HepG2 (cell line): Measurements from ENCODE around the gene STRADA. TPM values are rescaled to one million over a fixed set of nuclear protein-coding genes. Genes with fewer than 3 reads are reported as not detected.

Experiments
- GTF2F1 ChIP-seq: fragments of 150-350 bp; IDR thresholded peaks from 2 replicates; pipeline ENCODE4 v1.6.1; 2014; ENCODE audit warnings: low read length
- HMGA1 ChIP-seq: sonication (generic); formaldehyde crosslinking; conservative IDR thresholded peaks from 2 replicates; pipeline ENCODE4 v1.4.0; 2020; ENCODE audit warnings: missing genetic modification reagents
- HNRNPL ChIP-seq: fragments of 200-400 bp; formaldehyde crosslinking; IDR thresholded peaks from 2 replicates; pipeline ENCODE4 v1.6.1; 2017; ENCODE audit warnings: mild to moderate bottlenecking, low read depth, low read length
- MATR3 ChIP-seq: sonication (generic); formaldehyde crosslinking; IDR thresholded peaks from 2 replicates; pipeline ENCODE4 v1.4.0; 2020; ENCODE audit warnings: missing genetic modification reagents
- PHF5A ChIP-seq: IDR thresholded peaks from one replicate; pipeline ENCODE4 v1.6.1; 2018; ENCODE audit warnings: low read depth, missing genetic modification reagents; ENCODE audit not compliant: unreplicated experiment
- PRDM4 ChIP-seq: sonication (generic); formaldehyde crosslinking; IDR thresholded peaks from 2 replicates; pipeline ENCODE4 v1.9.0; 2021; ENCODE audit warnings: missing genetic modification reagents, borderline replicate concordance
- STAG1 ChIP-seq: sonication (generic); formaldehyde crosslinking; IDR thresholded peaks from 2 replicates; pipeline ENCODE4 v1.4.0; 2020; ENCODE audit warnings: missing genetic modification reagents
- TFDP1 ChIP-seq: IDR thresholded peaks from 2 replicates; pipeline ENCODE4 v1.6.1; 2016; ENCODE audit warnings: missing compliant biosample characterization, missing genetic modification reagents, borderline replicate concordance
- ZBTB21 ChIP-seq: sonication (generic); formaldehyde crosslinking; IDR thresholded peaks from 2 replicates; pipeline ENCODE4 v1.4.0; 2020; ENCODE audit warnings: missing genetic modification reagents
- ZHX1 ChIP-seq: sonication (generic); formaldehyde crosslinking; IDR thresholded peaks from 2 replicates; pipeline ENCODE4 v1.8.1; 2022; ENCODE audit warnings: low read depth, mild to moderate bottlenecking, missing genetic modification reagents
- ZNF362 ChIP-seq: sonication (generic); formaldehyde crosslinking; IDR thresholded peaks from 2 replicates; pipeline ENCODE4 v1.4.0; 2020; ENCODE audit warnings: missing genetic modification reagents, mild to moderate bottlenecking, borderline replicate concordance
- ZNF709 ChIP-seq: sonication (generic); formaldehyde crosslinking; IDR thresholded peaks from 2 replicates; pipeline ENCODE4 v1.5.0; 2020; ENCODE audit warnings: mild to moderate bottlenecking, missing genetic modification reagents
- ZNF792 ChIP-seq: IDR thresholded peaks from 2 replicates; pipeline ENCODE4 v1.6.1; 2016
- polyA plus RNA-seq, 8 experiments: library from polyadenylated mRNA; depleted of rRNA in 3 of 8; stranded (reverse) in 7 of 8; unstranded in 1 of 8; fragments of >200 nt; fragmentation: Illumina TruSeq in 4 of 8; extraction: Trizol in 4 of 8; gene quantifications; 2 replicates each; pipeline versions ENCODE4 v1.2.1 to v1.2.3, GENCODE V29; 2011 to 2016; ENCODE audit warnings: low read depth in 4 of 8, missing spikeins in 1 of 8, mixed read lengths in 1 of 8; ENCODE audit not compliant: insufficient read depth in 1 of 8
- total RNA-seq, 5 experiments: library from RNA; depleted of rRNA; stranded (reverse); fragments of >200 nt; fragmentation: Illumina TruSeq; extraction: Trizol; gene quantifications; 2 replicates each; pipeline ENCODE4 v1.2.3, GENCODE V29; 2016; ENCODE audit warnings: low read depth in 1 of 5

STRADA gene
- total and polyA plus RNA-seq, 2 of the 13 experiments (the other 11 are each of a cell fraction or from before 2014, with no cell fraction given) = 17.6 to 17.9 TPM

GRCh38 chr17:63773272-63774140 lies 31.9 kb upstream of the STRADA start, which contains the start of gene CCDC47 (continued):
- TF ChIP-seq ZHX1 (CRISPR knock-in tag) = peak; percentile 99
- TF ChIP-seq HMGA1 (CRISPR knock-in tag) = no peak
- TF ChIP-seq ZNF362 = peak; percentile 58; the same call in 1 of the 2 replicates
- TF ChIP-seq ZBTB21 (CRISPR knock-in tag) = peak; percentile 100
- TF ChIP-seq ZNF792 (CRISPR knock-in tag) = peak; percentile 77; the same call in 1 of the 2 replicates
- TF ChIP-seq PRDM4 (CRISPR knock-in tag) = 0 out of 2 replicates have a peak, but pooled peaks have one; percentile 17
- TF ChIP-seq ZNF709 (CRISPR knock-in tag) = peak; percentile 85; the same call in 1 of the 2 replicates
- peak; percentile 19 for TF ChIP-seq STAG1 (CRISPR knock-in tag)
- 0 out of 2 replicates have a peak, but pooled peaks have one; percentile 49 for TF ChIP-seq GTF2F1
- TF ChIP-seq MATR3 = 0 out of 2 replicates have a peak, but pooled peaks have one; percentile 68
- peak; percentile 71; the same call in 1 of the 2 replicates for TF ChIP-seq TFDP1 (CRISPR knock-in tag)
- 0 out of 2 replicates have a peak, but pooled peaks have one; percentile 38 for TF ChIP-seq HNRNPL
- TF ChIP-seq PHF5A (CRISPR knock-in tag) = peak; percentile 30
